Measurements from ENCODE around the gene PTBP1. TPM values are rescaled to one million over a fixed set of nuclear protein-coding genes. Genes with fewer than 3 reads are reported as not detected.

PTBP1 gene
- polyA plus RNA-seq, 3 donors = 400 to 450 (median 417) TPM

GRCh38 chr19:793806-794205 lies 3.4 kb upstream of the PTBP1 start:
- DNase-seq = no peak

GRCh38 chr19:795073-795611 lies 2.1 kb upstream of the PTBP1 start:
- DNase-seq = no peak

GRCh38 chr19:795691-796581 lies 1.3 kb upstream of the PTBP1 start:
- no peak for DNase-seq

GRCh38 chr19:797528-798414 lies 519 bp downstream of the PTBP1 start:
- DNase-seq = peak; percentile 90

GRCh38 chr19:798415-799075 lies 1.3 kb downstream of the PTBP1 start:
- DNase-seq = no peak

- DNase-seq = no peak
These were observed 2.0 kb downstream of the PTBP1 start for GRCh38 chr19:799076-799881.

- DNase-seq = no peak
These were observed 3.2 kb downstream of the PTBP1 start for GRCh38 chr19:800360-801029.

- no peak for DNase-seq
These were observed 4.0 kb downstream of the PTBP1 start for GRCh38 chr19:801030-801860.

- DNase-seq = no peak
These were observed 4.7 kb downstream of the PTBP1 start for GRCh38 chr19:801861-802497.

GRCh38 chr19:802498-803098 lies 5.3 kb downstream of the PTBP1 start:
- DNase-seq = no peak

GRCh38 chr19:803099-803561 lies 5.9 kb downstream of the PTBP1 start:
- no peak for DNase-seq

- DNase-seq = no peak
These were observed 6.6 kb downstream of the PTBP1 start for GRCh38 chr19:803686-804418.

- DNase-seq = no peak
These were observed 7.3 kb downstream of the PTBP1 start for GRCh38 chr19:804419-805165.

GRCh38 chr19:805166-805551 lies 7.9 kb downstream of the PTBP1 start:
- DNase-seq = no peak

- DNase-seq = no peak
These were observed 8.6 kb downstream of the PTBP1 start for GRCh38 chr19:805600-806550.

Measured in renal pelvis (tissue), 4 donors.